ENCODE data around the gene KRTAP4-9. TPM values are rescaled to one million over a fixed set of nuclear protein-coding genes. Genes with fewer than 3 reads are reported as not detected.
"Not testable (repeated sequence)": the region's sequence is repeated elsewhere in the genome, so short reads cannot be mapped to it uniquely, and the experiment has no call there.

The KRTAP4-9 gene
- total and polyA plus RNA-seq, 9 of the 15 experiments (the other 6 are each of a cell fraction or from before 2014, with no cell fraction given) = not detected

DNA sequence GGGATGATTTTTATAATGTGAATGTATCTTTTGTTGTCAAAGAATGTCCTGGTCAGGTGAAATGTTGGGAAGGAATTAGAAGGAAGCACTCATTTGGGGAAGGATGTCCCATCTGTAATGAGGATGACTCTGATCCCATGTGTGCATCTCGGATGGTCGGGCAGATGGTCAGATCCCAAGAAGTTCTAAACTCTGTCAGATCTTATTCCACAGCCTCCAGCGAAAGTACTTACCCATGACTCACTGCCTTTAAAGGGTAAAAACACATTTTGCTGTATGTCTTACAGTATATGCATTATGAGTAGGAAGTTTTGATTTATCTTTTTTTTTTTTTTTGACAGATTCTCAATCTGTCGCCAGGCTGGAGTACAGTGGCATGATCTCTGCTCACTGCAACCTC is 13.5 kb downstream of the KRTAP4-9 start:
- Histone ChIP-seq H3K27ac (ENCODE audit: extremely low read depth, low read depth, low read length) (no peak overlapping the region), H3K36me3 (ENCODE audit: control insufficient read depth, insufficient read depth, low read length) (no peaks in the 10 kb centered on the region), H3K4me1 (replicated peaks in 1 of 2; ENCODE audit: control insufficient read depth in 2 of 2, insufficient read depth in 2 of 2, low read length in 2 of 2) (no peaks in the 10 kb centered on the region), H3K4me2 (ENCODE audit: insufficient read depth, low read length) (no peak overlapping the region), H3K27me3 (ENCODE audit: control insufficient read depth in 2 of 2, insufficient read depth in 2 of 2, low read length in 2 of 2) (no peaks in the 10 kb centered on the region), H3K79me2 (ENCODE audit: control insufficient read depth, insufficient read depth, low read length) (no peaks in the 10 kb centered on the region), H3K4me3 (no peak overlapping the region), H3K9me3 (replicated peaks; ENCODE audit: control insufficient read depth, insufficient read depth, low read depth, low read length) (no peaks in the 10 kb centered on the region), H3K9me1 (ENCODE audit: control insufficient read depth, insufficient read depth, low read length) (no peaks in the 10 kb centered on the region), H4K20me1 (replicated peaks; ENCODE audit: control insufficient read depth, insufficient read depth, low read length) (no peaks in the 10 kb centered on the region), H2AFZ (ENCODE audit: low read depth, low read length) (no peak overlapping the region), H3K9ac (ENCODE audit: insufficient read depth in 1 of 2, low read depth in 2 of 2, low read length in 2 of 2) (no peak overlapping the region)
- ChIA-PET CTCF (ENCODE audit: low intra/inter-chr PET ratio) (no interaction called here), POLR2A (no interaction called here)
- ATAC-seq = no peak
- FAIRE-seq = no peak
- in situ Hi-C loops (cut with MboI) = no loop called here
- TF ChIP-seq ZNF3 (CRISPR knock-in tag; IDR thresholded peaks at IDR 0.05) = no peak
- TF ChIP-seq ZNF384 (IDR thresholded peaks at IDR 0.05; ENCODE audit: low read depth, low read length) = no peak
- TF ChIP-seq MEF2D (tag; conservative IDR thresholded peaks at IDR 0.05; ENCODE audit: low read depth) = no peak
- TF ChIP-seq, protein P1, sequence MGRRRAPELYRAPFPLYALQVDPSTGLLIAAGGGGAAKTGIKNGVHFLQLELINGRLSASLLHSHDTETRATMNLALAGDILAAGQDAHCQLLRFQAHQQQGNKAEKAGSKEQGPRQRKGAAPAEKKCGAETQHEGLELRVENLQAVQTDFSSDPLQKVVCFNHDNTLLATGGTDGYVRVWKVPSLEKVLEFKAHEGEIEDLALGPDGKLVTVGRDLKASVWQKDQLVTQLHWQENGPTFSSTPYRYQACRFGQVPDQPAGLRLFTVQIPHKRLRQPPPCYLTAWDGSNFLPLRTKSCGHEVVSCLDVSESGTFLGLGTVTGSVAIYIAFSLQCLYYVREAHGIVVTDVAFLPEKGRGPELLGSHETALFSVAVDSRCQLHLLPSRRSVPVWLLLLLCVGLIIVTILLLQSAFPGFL (CRISPR knock-in tag; IDR thresholded peaks at IDR 0.05) = no peak
- intact Hi-C loops (cut with micrococcal nuclease) = no loop called here
- DNase-seq (ENCODE audit: extremely low read depth in 1 of 4, low spot score in 3 of 4) = no peak
- no TSS peak for BruUV-seq (replicated peaks)
- 5% methylated on average over 3 of the region's 4 CpGs for WGBS (ENCODE audit: insufficient coverage, low coverage, missing lambda C conversion rate)

DNA sequence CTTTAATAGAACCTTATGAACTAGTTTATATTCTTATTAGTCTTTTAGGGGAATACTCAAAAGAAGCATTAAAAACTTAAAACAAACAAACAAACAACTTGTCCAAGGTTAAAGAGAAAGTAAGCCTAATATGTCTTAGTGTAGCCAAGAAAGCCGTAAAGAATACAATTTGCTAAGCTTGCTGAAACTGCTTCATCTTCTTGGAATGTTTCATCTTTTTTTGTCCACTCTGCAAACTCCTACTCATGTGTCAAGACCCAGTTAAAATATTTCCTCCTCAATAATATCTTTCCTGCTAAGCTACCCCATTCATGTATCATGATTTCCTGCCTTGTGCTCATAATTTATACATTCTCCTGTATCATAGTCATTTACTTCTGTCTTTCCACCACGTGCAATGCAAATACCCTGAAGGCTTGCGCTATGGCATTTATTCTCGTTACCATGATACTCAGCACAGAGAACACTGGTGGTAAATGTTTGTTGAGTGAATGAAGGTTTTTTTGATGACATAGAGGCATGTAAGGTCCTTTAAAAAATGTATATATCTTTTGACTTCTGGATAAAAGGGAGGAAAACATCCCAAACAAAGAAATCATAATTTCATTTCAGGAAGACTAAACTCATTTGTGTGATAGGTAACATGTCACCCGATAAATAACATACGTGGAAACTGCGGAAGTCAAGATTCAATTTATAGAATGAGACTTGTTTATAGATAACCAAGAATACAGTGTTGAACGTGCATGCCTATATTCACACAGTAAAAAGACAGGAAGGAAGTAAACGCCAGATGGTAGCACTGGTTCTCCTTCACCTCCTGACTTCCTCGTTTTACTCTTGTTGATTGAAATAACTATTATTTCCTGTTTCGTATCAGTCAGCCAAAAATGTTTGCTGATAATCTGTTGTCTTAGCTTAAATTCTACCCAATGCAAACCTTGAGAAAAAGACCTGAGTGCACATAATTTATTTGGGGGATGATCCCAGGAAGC is 14.8 kb downstream of the KRTAP4-9 start:
- intact Hi-C loops (cut with micrococcal nuclease); H3K9ac ChIP-seq (ENCODE audit: insufficient read depth in 1 of 2, low read depth in 2 of 2, low read length in 2 of 2); H3K9me1 ChIP-seq (ENCODE audit: control insufficient read depth, insufficient read depth, low read length); in situ Hi-C loops (cut with MboI); H4K20me1 ChIP-seq (replicated peaks; ENCODE audit: control insufficient read depth, insufficient read depth, low read length); BruUV-seq (replicated peaks); H3K27ac ChIP-seq (ENCODE audit: extremely low read depth, low read depth, low read length); H3K79me2 ChIP-seq (ENCODE audit: control insufficient read depth, insufficient read depth, low read length); H3K4me2 ChIP-seq (ENCODE audit: insufficient read depth, low read length); FAIRE-seq; H3K36me3 ChIP-seq (ENCODE audit: control insufficient read depth, insufficient read depth, low read length); CTCF ChIA-PET (ENCODE audit: low intra/inter-chr PET ratio); H3K4me3 ChIP-seq; H3K27me3 ChIP-seq (ENCODE audit: control insufficient read depth in 2 of 2, insufficient read depth in 2 of 2, low read length in 2 of 2); H3K9me3 ChIP-seq (replicated peaks; ENCODE audit: control insufficient read depth, insufficient read depth, low read depth, low read length); POLR2A ChIA-PET; H3K4me1 ChIP-seq (replicated peaks in 1 of 2; ENCODE audit: control insufficient read depth in 2 of 2, insufficient read depth in 2 of 2, low read length in 2 of 2); ATAC-seq; H2AFZ ChIP-seq (ENCODE audit: low read depth, low read length); DNase-seq (ENCODE audit: extremely low read depth in 1 of 4, low spot score in 3 of 4): not testable (repeated sequence)
- 1% methylated on average over 11 of the region's 11 CpGs for WGBS (ENCODE audit: insufficient coverage, low coverage, missing lambda C conversion rate)
